GM12878 (cell line): Measurements from ENCODE around the gene POLR2L. TPM values are rescaled to one million over a fixed set of nuclear protein-coding genes. Genes with fewer than 3 reads are reported as not detected.

ENCODE experiments used
- ATF7 ChIP-seq: fragments of 450-650 bp; IDR thresholded peaks from 2 replicates; pipeline ENCODE4 v1.6.1; 2016; ENCODE audit warnings: low read depth, mild to moderate bottlenecking
- BACH1 ChIP-seq: fragments of 450-650 bp; IDR thresholded peaks from 2 replicates; pipeline ENCODE4 v1.6.1; 2017; ENCODE audit warnings: mild to moderate bottlenecking, borderline replicate concordance
- CHD2 ChIP-seq: IDR thresholded peaks from 2 replicates; pipeline ENCODE4 v1.6.1; 2011; ENCODE audit warnings: low read depth, low read length, improper control_type of control experiment, borderline replicate concordance
- CHD4 ChIP-seq: fragments of 200-600 bp; sonication (generic); IDR thresholded peaks from 2 replicates; pipeline ENCODE4 v1.6.1; 2016; ENCODE audit warnings: mild to moderate bottlenecking
- EGR1 ChIP-seq, 2 experiments: IDR thresholded peaks; 1 replicate in 1 of 2; 2 replicates in 1 of 2; pipeline ENCODE4 v1.6.1; 2011 to 2012; ENCODE audit warnings: low read depth in 2 of 2, low read length in 2 of 2, borderline replicate concordance in 1 of 2, mild to moderate bottlenecking in 1 of 2, moderate library complexity in 1 of 2
- IRF3 ChIP-seq: fragments of 450-650 bp; IDR thresholded peaks from 2 replicates; pipeline ENCODE4 v1.6.1; 2014; ENCODE audit warnings: mild to moderate bottlenecking
- PAX8 ChIP-seq: fragments of 450-650 bp; IDR thresholded peaks from 2 replicates; pipeline ENCODE4 v1.6.1; 2017; ENCODE audit warnings: mild to moderate bottlenecking, moderate library complexity
- SRF ChIP-seq, 2 experiments: IDR thresholded peaks; 2 replicates each; pipeline ENCODE4 v1.6.1; 2011; ENCODE audit warnings: low read depth in 2 of 2, low read length in 2 of 2, mild to moderate bottlenecking in 1 of 2, moderate library complexity in 1 of 2
- ZNF217 ChIP-seq: fragments of 450-650 bp; IDR thresholded peaks from 2 replicates; pipeline ENCODE4 v1.6.1; 2017; ENCODE audit warnings: antibody characterized with exemption, mild to moderate bottlenecking
- ZNF24 ChIP-seq: fragments of 450-650 bp; IDR thresholded peaks from 2 replicates; pipeline ENCODE4 v1.6.1; 2017; ENCODE audit warnings: antibody characterized with exemption, mild to moderate bottlenecking
- ZNF622 ChIP-seq: fragments of 450-650 bp; IDR thresholded peaks from 2 replicates; pipeline ENCODE4 v1.6.1; 2017; ENCODE audit warnings: mild to moderate bottlenecking, inconsistent platforms
- polyA plus RNA-seq, 11 experiments: library from polyadenylated mRNA; depleted of rRNA in 4 of 11; unstranded in 6 of 11; stranded (reverse) in 5 of 11; fragments of >200 nt; fragmentation: Nextera tagmentation in 4 of 11; fragmentation: Illumina TruSeq in 1 of 11; extraction: Ambion mirVana in 4 of 11; extraction: Trizol in 1 of 11; gene quantifications; 1 replicate in 1 of 11; 2 replicates in 10 of 11; pipeline versions ENCODE4 v1.2.1 to v1.2.3, GENCODE V29; 2011 to 2016; ENCODE audit warnings: inconsistent platforms in 2 of 11, missing spikeins in 2 of 11, low read depth in 1 of 11
- total RNA-seq, 4 experiments: library from RNA; depleted of rRNA in 3 of 4; stranded (reverse); fragments of >200 nt in 3 of 4; fragmentation: Illumina TruSeq in 1 of 4; extraction: Trizol in 1 of 4; gene quantifications; 2 replicates each; pipeline versions ENCODE4 v1.2.1 to v1.2.3, GENCODE V29; 2013 to 2021
- TF ChIP-seq, protein P1 (sequence below): fragments of 450-650 bp; IDR thresholded peaks from 2 replicates; pipeline ENCODE4 v1.6.1; 2017; ENCODE audit warnings: mild to moderate bottlenecking, low read depth, inconsistent platforms; ENCODE audit not compliant: poor library complexity, severe bottlenecking

The POLR2L gene
- total and polyA plus RNA-seq, 10 of the 15 experiments (the other 5 are each of a cell fraction or from before 2014, with no cell fraction given) = 23.1 to 497 (median 125) TPM

- TF ChIP-seq IRF3 = no peak
- TF ChIP-seq ZNF24 = no peak
- TF ChIP-seq ATF7 = no peak
- no peak for TF ChIP-seq CHD2
- no peak for TF ChIP-seq BACH1
- no peak for TF ChIP-seq EGR1 (IDR thresholded peaks at IDR 0.05; ENCODE audit: borderline replicate concordance in 1 of 2, low read depth in 2 of 2, low read length in 2 of 2)
- no peak for TF ChIP-seq CHD4
- no peak for TF ChIP-seq SRF (IDR thresholded peaks at IDR 0.05; ENCODE audit: low read depth in 2 of 2, low read length in 2 of 2)
- no peak for TF ChIP-seq PAX8
- TF ChIP-seq, protein P1, sequence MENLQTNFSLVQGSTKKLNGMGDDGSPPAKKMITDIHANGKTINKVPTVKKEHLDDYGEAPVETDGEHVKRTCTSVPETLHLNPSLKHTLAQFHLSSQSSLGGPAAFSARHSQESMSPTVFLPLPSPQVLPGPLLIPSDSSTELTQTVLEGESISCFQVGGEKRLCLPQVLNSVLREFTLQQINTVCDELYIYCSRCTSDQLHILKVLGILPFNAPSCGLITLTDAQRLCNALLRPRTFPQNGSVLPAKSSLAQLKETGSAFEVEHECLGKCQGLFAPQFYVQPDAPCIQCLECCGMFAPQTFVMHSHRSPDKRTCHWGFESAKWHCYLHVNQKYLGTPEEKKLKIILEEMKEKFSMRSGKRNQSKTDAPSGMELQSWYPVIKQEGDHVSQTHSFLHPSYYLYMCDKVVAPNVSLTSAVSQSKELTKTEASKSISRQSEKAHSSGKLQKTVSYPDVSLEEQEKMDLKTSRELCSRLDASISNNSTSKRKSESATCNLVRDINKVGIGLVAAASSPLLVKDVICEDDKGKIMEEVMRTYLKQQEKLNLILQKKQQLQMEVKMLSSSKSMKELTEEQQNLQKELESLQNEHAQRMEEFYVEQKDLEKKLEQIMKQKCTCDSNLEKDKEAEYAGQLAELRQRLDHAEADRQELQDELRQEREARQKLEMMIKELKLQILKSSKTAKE = no peak
- TF ChIP-seq ZNF217 = no peak
- no peak for TF ChIP-seq ZNF622
- TF ChIP-seq, all 136 proteins: peak for 5
Measured at GRCh38 chr11:848380-848931, 6.1 kb upstream of the POLR2L start (continued).
